GM18505 (cell line): ENCODE data around the gene PRRC2B.

Experiments
- ATAC-seq: cut with Tn5 transposase; IDR thresholded peaks from one replicate; pipeline ENCODE4 v1.9.1; 2021; ENCODE audit not compliant: unreplicated experiment
- POLR2A ChIP-seq: IDR thresholded peaks from 4 replicates; pipeline ENCODE4 v1.6.1; 2011; ENCODE audit warnings: borderline replicate concordance; ENCODE audit not compliant: insufficient read depth, insufficient read length; ENCODE audit errors: extremely low read depth

PRRC2B gene

GRCh38 chr9:131426545-131426944, 32.7 kb downstream of the PRRC2B start:
- no peak for ATAC-seq
- TF ChIP-seq POLR2A = no peak

GRCh38 chr9:131429121-131430012, 35.5 kb downstream of the PRRC2B start:
- no peak for TF ChIP-seq POLR2A
- no peak for ATAC-seq

GRCh38 chr9:131432050-131432449, 38.2 kb downstream of the PRRC2B start:
- ATAC-seq = no peak
- TF ChIP-seq POLR2A = no peak

GRCh38 chr9:131432597-131433301, 38.9 kb downstream of the PRRC2B start:
- TF ChIP-seq POLR2A = no peak
- ATAC-seq = no peak

- no peak for TF ChIP-seq POLR2A
Measured at GRCh38 chr9:131433302-131433854, 39.5 kb downstream of the PRRC2B start.

GRCh38 chr9:131434673-131435072, 40.8 kb downstream of the PRRC2B start:
- TF ChIP-seq POLR2A = no peak
- no peak for ATAC-seq

More at GRCh38 chr9:131433302-131433854, 39.5 kb downstream of the PRRC2B start:
- ATAC-seq = no peak

- no peak for TF ChIP-seq POLR2A
- ATAC-seq = no peak
Measured at GRCh38 chr9:131436376-131436775, 42.5 kb downstream of the PRRC2B start.

GRCh38 chr9:131436865-131437271, 43.0 kb downstream of the PRRC2B start:
- no peak for ATAC-seq
- no peak for TF ChIP-seq POLR2A

GRCh38 chr9:131438190-131438589, 44.3 kb downstream of the PRRC2B start:
- ATAC-seq = no peak
- no peak for TF ChIP-seq POLR2A

GRCh38 chr9:131439224-131439623, 45.3 kb downstream of the PRRC2B start:
- ATAC-seq = no peak
- no peak for TF ChIP-seq POLR2A

- no peak for TF ChIP-seq POLR2A
- ATAC-seq = no peak
Measured at GRCh38 chr9:131441441-131441840, 47.6 kb downstream of the PRRC2B start.

GRCh38 chr9:131442351-131442750, 48.5 kb downstream of the PRRC2B start:
- ATAC-seq = no peak
- TF ChIP-seq POLR2A = no peak

- no peak for ATAC-seq
- no peak for TF ChIP-seq POLR2A
Measured at GRCh38 chr9:131443648-131444047, 49.8 kb downstream of the PRRC2B start.

- ATAC-seq = no peak
- no peak for TF ChIP-seq POLR2A
Measured at GRCh38 chr9:131446276-131446675, 52.4 kb downstream of the PRRC2B start.

- no peak for TF ChIP-seq POLR2A
- no peak for ATAC-seq
Measured at GRCh38 chr9:131447148-131447547, 53.3 kb downstream of the PRRC2B start.

- ATAC-seq = no peak
- TF ChIP-seq POLR2A = no peak
Measured at GRCh38 chr9:131447600-131447999, 53.7 kb downstream of the PRRC2B start.
